Kidney epithelial cell (primary cell): ENCODE measurements around the gene UNC13D. TPM values are rescaled to one million over a fixed set of nuclear protein-coding genes. Genes with fewer than 3 reads are reported as not detected.
"Not testable (repeated sequence)": the region's sequence is repeated elsewhere in the genome, so short reads cannot be mapped to it uniquely, and the experiment has no call there.

Experiments
- DNase-seq: peaks from one replicate; pipeline ENCODE4 v3.0.0-alpha.2; 2010; ENCODE audit warnings: low read depth
- H3K27me3 ChIP-seq: 2 replicates; pipeline ENCODE4 v1.6.0; 2011; ENCODE audit warnings: low read length; ENCODE audit not compliant: control insufficient read depth, insufficient read depth
- H3K36me3 ChIP-seq: 2 replicates; pipeline ENCODE4 v1.5.1; 2011; ENCODE audit warnings: low read length; ENCODE audit not compliant: control insufficient read depth, insufficient read depth
- H3K4me3 ChIP-seq: 2 replicates; pipeline ENCODE4 v1.5.1; 2011; ENCODE audit warnings: low read depth, mild to moderate bottlenecking, control low read depth, low read length
- total RNA-seq: library from RNA; depleted of rRNA; stranded (reverse); fragments of >200 nt; gene quantifications from 2 replicates; pipeline ENCODE4 v1.2.3, GENCODE V29; 2015
- TF ChIP-seq, protein P1 (sequence below): IDR thresholded peaks from 2 replicates; pipeline ENCODE4 v1.5.1; 2011; ENCODE audit warnings: mild to moderate bottlenecking, moderate library complexity, low read length, control low read depth, inconsistent platforms; ENCODE audit not compliant: insufficient read depth, poor library complexity, severe bottlenecking

UNC13D gene
- total RNA-seq, 1 donor from 2014 or later: 14.0 TPM

- H3K4me3 ChIP-seq: no peak overlapping the region
- DNase-seq: no peak
- TF ChIP-seq, protein P1, sequence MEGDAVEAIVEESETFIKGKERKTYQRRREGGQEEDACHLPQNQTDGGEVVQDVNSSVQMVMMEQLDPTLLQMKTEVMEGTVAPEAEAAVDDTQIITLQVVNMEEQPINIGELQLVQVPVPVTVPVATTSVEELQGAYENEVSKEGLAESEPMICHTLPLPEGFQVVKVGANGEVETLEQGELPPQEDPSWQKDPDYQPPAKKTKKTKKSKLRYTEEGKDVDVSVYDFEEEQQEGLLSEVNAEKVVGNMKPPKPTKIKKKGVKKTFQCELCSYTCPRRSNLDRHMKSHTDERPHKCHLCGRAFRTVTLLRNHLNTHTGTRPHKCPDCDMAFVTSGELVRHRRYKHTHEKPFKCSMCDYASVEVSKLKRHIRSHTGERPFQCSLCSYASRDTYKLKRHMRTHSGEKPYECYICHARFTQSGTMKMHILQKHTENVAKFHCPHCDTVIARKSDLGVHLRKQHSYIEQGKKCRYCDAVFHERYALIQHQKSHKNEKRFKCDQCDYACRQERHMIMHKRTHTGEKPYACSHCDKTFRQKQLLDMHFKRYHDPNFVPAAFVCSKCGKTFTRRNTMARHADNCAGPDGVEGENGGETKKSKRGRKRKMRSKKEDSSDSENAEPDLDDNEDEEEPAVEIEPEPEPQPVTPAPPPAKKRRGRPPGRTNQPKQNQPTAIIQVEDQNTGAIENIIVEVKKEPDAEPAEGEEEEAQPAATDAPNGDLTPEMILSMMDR: no peak
- H3K36me3 ChIP-seq: no peaks in the 10 kb centered on the region
- no peaks in the 10 kb centered on the region for H3K27me3 ChIP-seq
Observed at GRCh38 chr17:75875182-75875939, 31.2 kb upstream of the UNC13D start.

DNA sequence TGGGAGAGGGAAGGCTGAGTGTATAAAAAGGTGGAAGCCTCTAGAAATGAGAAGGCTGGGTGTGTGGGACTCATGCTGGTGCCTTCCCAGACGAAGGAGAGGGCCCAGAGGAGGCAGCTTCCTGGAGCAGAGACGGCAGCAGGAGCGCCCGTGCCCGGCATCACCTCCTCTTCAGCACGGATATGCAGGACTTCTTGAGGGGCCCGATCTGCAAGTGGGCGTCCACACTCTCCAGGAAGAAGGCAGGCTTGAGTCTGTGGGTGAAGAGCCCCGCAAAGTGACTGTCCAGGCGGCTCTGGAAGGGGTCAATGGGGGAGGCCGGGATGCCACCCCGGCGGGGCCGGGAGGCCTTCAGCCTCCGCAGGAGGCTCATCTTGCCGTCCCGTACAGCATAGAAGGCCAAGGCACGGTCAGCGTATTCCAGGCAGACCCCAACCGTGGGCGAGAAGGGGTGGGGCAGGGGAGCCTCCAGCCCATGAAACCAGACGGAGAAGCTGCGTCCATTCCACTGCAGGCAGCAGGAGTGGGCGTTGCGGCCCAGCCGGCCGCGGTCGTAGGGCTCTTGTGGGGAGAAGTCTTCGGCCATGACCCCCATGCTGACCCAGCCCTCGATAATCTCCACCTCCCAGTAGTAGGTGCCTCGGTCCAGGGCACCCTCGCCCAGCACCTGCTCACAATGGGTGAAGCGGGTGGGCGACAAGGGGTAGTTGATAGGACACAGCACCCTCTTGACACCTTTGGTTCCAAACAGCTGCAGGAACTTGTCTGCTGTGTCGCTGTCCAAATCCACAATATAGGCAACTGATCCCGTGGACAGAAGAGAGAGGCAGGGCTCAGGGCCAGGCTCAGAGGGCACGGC lies 30.3 kb upstream of the UNC13D start:
- no peaks in the 10 kb centered on the region for H3K27me3 ChIP-seq
- H3K36me3 ChIP-seq: no peaks in the 10 kb centered on the region
- H3K4me3 ChIP-seq: no peak overlapping the region
- TF ChIP-seq, protein P1: no peak
- no peak for DNase-seq

DNA sequence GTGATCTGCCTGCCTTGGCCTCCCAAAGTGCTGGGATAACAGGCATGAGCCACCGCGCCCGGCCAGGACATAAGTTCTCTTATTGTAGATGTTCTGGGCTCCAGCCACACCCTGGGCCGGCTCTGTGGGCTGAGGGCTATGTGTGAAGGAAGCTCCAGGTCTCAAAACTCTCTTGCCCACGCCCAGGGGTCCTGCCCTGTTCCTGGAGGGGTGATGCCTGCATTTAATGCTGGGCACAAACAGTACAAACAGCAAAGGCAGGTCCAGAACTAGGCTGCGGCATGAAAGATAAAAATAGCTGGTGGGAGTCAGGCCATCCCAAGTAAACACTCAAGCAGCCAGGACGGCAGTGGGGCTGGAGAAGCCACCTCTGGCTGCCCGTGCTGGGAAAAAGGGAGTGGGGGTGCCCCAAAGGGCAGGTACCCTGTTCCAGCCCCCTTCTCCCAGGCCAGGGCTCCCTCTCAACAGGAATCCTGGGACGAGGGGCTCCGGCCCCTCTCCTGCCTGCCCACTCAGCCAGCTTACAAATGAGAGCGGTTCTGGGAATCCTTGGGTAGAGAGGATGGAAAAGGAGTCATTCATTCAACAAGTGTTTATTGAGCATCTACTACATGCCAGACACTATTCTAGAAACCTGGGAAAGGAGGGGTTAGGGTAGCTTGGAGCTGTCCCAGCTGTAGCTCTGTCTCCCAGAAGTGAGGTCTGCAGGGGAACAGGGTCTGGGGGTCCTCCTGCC lies 29.6 kb upstream of the UNC13D start:
- DNase-seq: no peak
- Histone ChIP-seq H3K27me3 (no peaks in the 10 kb centered on the region), H3K4me3 (no peak overlapping the region), H3K36me3 (no peaks in the 10 kb centered on the region)
- TF ChIP-seq, protein P1: no peak

DNA sequence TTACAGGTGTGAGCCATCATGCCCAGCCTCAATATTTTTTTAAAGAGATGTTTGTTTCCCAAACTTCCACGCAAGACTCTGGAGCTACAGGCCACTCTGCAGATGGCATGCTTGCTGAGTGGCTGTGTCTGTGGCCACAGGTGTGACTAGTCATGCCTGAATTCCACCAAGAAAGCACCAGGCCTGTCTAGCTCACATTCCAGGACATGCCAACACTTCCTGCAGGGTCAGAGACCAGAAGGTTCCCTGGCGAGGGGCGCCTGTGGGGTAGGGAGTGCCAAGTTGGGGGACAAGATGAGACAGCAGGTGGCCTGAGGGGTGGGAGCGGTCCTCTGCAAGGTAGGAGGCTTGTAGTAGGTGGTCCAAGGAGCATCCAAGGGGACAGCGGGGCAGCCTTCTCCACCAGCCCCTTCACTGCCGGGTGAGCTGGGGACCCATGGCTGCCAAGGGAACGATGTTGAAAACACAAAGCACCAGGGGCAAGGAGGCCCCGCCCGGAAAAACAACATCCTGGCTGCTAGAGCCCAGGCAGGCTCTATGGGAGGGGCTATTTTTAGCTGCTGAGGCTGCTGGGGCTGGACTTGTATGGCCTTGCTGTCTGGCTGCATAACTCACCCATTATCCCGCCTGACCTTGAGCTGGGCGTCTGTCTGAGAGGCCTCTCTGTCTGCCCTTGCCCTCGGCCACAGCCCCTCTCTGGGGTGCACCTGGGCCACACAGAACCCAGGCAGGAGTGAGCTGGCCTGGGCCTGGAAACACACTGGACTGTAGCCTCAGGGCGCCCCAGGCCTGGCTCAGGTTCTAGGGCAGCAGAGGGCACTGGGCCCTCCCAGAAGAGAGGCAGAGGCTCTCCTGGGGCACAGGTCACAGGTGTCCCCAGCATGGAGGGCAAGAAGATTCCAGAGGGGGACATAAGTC lies 28.5 kb upstream of the UNC13D start:
- H3K4me3 ChIP-seq: no peak overlapping the region
- DNase-seq: no peak
- TF ChIP-seq, protein P1: no peak
- no peaks in the 10 kb centered on the region for H3K36me3 ChIP-seq
- H3K27me3 ChIP-seq: no peaks in the 10 kb centered on the region

DNA sequence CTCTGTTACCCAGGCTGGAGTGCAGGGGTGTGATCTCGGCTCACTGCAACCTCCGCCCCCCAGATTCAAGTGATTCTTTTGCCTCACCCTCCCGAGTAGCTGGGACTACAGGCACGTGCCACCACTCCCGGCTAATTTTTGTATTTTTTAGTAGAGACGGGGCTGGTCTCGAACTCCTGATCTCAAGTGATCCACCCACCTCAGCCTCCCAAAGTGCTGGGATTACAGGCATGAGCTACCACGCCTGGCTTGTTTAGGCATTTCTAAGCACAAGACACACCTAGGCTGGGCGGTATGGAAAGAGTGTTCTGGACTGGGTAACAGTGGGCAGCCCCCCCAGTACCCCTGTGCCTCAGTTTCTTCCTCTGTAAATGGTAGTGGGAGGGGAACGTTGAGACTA lies 26.0 kb upstream of the UNC13D start:
- not testable (repeated sequence) for H3K27me3 ChIP-seq, H3K36me3 ChIP-seq, DNase-seq, H3K4me3 ChIP-seq
